NB4 (cell line): ENCODE measurements around the gene SEMA4A.
A peak's percentile ranks its signal among the peaks of the same experiment; 100 is the strongest.
"Not testable (repeated sequence)": the region's sequence is repeated elsewhere in the genome, so short reads cannot be mapped to it uniquely, and the experiment has no call there.

Experiments used
- DNase-seq: peaks from one replicate; pipeline ENCODE4 v3.0.0; 2010; ENCODE audit warnings: low read depth
- H3K4me3 ChIP-seq: one replicate; pipeline ENCODE4 v1.5.1; 2011; ENCODE audit warnings: mild to moderate bottlenecking, low read depth, low read length, moderate library complexity
- CTCF ChIP-seq: IDR thresholded peaks from one replicate; pipeline ENCODE4 v1.5.1; 2012; ENCODE audit warnings: low read depth, low read length
- MAX ChIP-seq: IDR thresholded peaks from 2 replicates; pipeline ENCODE4 v1.6.1; 2011; ENCODE audit warnings: low read depth, low read length
- MYC ChIP-seq: IDR thresholded peaks from 2 replicates; pipeline ENCODE4 v1.6.1; 2011; ENCODE audit warnings: low read depth, low read length
- POLR2A ChIP-seq: IDR thresholded peaks from 2 replicates; pipeline ENCODE4 v1.6.1; 2011; ENCODE audit warnings: mild to moderate bottlenecking; ENCODE audit not compliant: insufficient read length; ENCODE audit errors: extremely low read depth

Gene SEMA4A

GRCh38 chr1:156212833-156213643 lies 59.7 kb downstream of the SEMA4A start, which contains the start of gene PMF1:
Gene PMF1, plus strand, starts transcription at chr1:156213007. Its CDS starts 9 bp downstream, at chr1:156213016.
- TF ChIP-seq MAX (peak; percentile 56; the same call in 1 of the 2 replicates), POLR2A (peak; percentile 88), MYC (no peak; the same call in none of the 2 replicates)
- DNase-seq: peak; percentile 97
- H3K4me3 ChIP-seq: peak within 1 kb of the TSS; percentile 74

GRCh38 chr1:156213644-156213966 lies 60.2 kb downstream of the SEMA4A start:
- peak overlapping the region; percentile 74 for H3K4me3 ChIP-seq
- no peak for DNase-seq
- no peak for TF ChIP-seq MAX
- TF ChIP-seq POLR2A: no peak
- no peak for TF ChIP-seq MYC
- no peak for TF ChIP-seq CTCF

GRCh38 chr1:156214024-156214748 lies 60.8 kb downstream of the SEMA4A start:
- no peak for TF ChIP-seq POLR2A
- TF ChIP-seq CTCF: no peak
- no peak for TF ChIP-seq MYC
- TF ChIP-seq MAX: no peak
- peak overlapping the region; percentile 74 for H3K4me3 ChIP-seq
- DNase-seq: no peak

- H3K4me3 ChIP-seq, DNase-seq: not testable (repeated sequence)
Observed at GRCh38 chr1:156216361-156217086, 63.1 kb downstream of the SEMA4A start.

- H3K4me3 ChIP-seq: no peak overlapping the region
- DNase-seq: peak; percentile 16
- TF ChIP-seq CTCF: no peak
Observed at GRCh38 chr1:156217871-156218270, 64.5 kb downstream of the SEMA4A start.

- H3K4me3 ChIP-seq: no peak overlapping the region
- no peak for DNase-seq
- TF ChIP-seq CTCF (no peak), POLR2A (no peak), MAX (no peak), MYC (no peak)
Observed at GRCh38 chr1:156220226-156220625, 66.8 kb downstream of the SEMA4A start.
